IMR-90 (cell line): ENCODE results near the gene STARD3. TPM values are rescaled to one million over a fixed set of nuclear protein-coding genes. Genes with fewer than 3 reads are reported as not detected.

Experiments
- ATAC-seq: fragments of 200-7000 bp; cut with Tn5 transposase; 2 replicates; pipeline ENCODE4 v1.9.1; 2020; ENCODE audit warnings: low read depth, mild to moderate bottlenecking, moderate library complexity
- BruUV-seq: library from RNA; stranded (reverse); fragments of 400-500 nt; replicated peaks from 2 replicates; lab custom pipeline; 2021; lab: Mats Ljungman, UMichigan
- CTCF ChIA-PET: fragments of 300-600 bp; formaldehyde crosslinking; extraction: SDS; loops from one replicate; lab custom pipeline; 2021; ENCODE audit warnings: antibody characterized with exemption; lab: Yijun Ruan, JAX
- POLR2A ChIA-PET: fragments of 300-600 bp; sonication (Branson Sonifier 250); formaldehyde crosslinking; loops from one replicate; lab custom pipeline; 2022; ENCODE audit warnings: antibody characterized with exemption; ENCODE audit not compliant: unreplicated experiment; lab: Charles Lee
- DNase-seq: peaks from one replicate; pipeline ENCODE4 v3.0.0; 2013
- H2AFZ ChIP-seq: replicated peaks from 2 replicates; pipeline ENCODE3; 2013; ENCODE audit warnings: low read length, mild to moderate bottlenecking; ENCODE audit not compliant: poor library complexity
- H2AK5ac ChIP-seq: 2 replicates; pipeline ENCODE4 v1.6.1; 2013; ENCODE audit warnings: low read depth, low read length, inconsistent platforms
- H2AK9ac ChIP-seq: replicated peaks from 2 replicates; pipeline ENCODE3; 2013; ENCODE audit warnings: mild to moderate bottlenecking, low read depth, low read length, moderate library complexity; ENCODE audit not compliant: poor library complexity
- H2BK120ac ChIP-seq: 2 replicates; pipeline ENCODE4 v1.6.1; 2013; ENCODE audit warnings: low read depth, low read length, inconsistent platforms
- H2BK15ac ChIP-seq: 3 replicates; pipeline ENCODE4 v1.6.1; 2013; ENCODE audit warnings: low read depth, low read length, inconsistent platforms
- H2BK20ac ChIP-seq: 2 replicates; pipeline ENCODE4 v1.6.1; 2013; ENCODE audit warnings: low read depth, mild to moderate bottlenecking, inconsistent platforms, low read length, moderate library complexity
- H2BK5ac ChIP-seq: 2 replicates; pipeline ENCODE4 v1.6.1; 2013; ENCODE audit warnings: mild to moderate bottlenecking, low read depth, low read length, inconsistent platforms; ENCODE audit not compliant: poor library complexity, severe bottlenecking
- H3K14ac ChIP-seq: replicated peaks from 2 replicates; pipeline ENCODE4 v1.6.1; 2013; ENCODE audit warnings: low read depth, low read length, inconsistent platforms
- H3K18ac ChIP-seq: 2 replicates; pipeline ENCODE4 v1.6.1; 2013; ENCODE audit warnings: low read depth, low read length, control low read depth
- H3K23ac ChIP-seq: 2 replicates; pipeline ENCODE4 v1.6.1; 2013; ENCODE audit warnings: low read depth, low read length, inconsistent platforms
- H3K27ac ChIP-seq: 2 replicates; pipeline ENCODE4 v1.5.1; 2013; ENCODE audit warnings: mild to moderate bottlenecking, control low read depth, low read length; ENCODE audit not compliant: insufficient read depth
- H3K27me3 ChIP-seq: 2 replicates; pipeline ENCODE4 v1.6.1; 2013; ENCODE audit warnings: low read length; ENCODE audit not compliant: control insufficient read depth, insufficient read depth
- H3K36me3 ChIP-seq: 2 replicates; pipeline ENCODE4 v1.6.1; 2013; ENCODE audit warnings: low read length, mixed read lengths; ENCODE audit not compliant: control insufficient read depth, insufficient read depth
- H3K4ac ChIP-seq: 2 replicates; pipeline ENCODE4 v1.6.1; 2013; ENCODE audit warnings: low read depth, low read length, inconsistent platforms
- H3K4me1 ChIP-seq: 2 replicates; pipeline ENCODE4 v1.6.1; 2013; ENCODE audit warnings: low read length, mixed read lengths; ENCODE audit not compliant: control insufficient read depth, insufficient read depth
- H3K4me2 ChIP-seq: 2 replicates; pipeline ENCODE4 v1.6.1; 2013; ENCODE audit warnings: low read depth, mild to moderate bottlenecking, control low read depth, low read length, moderate library complexity
- H3K4me3 ChIP-seq: 2 replicates; pipeline ENCODE4 v1.5.1; 2013; ENCODE audit warnings: low read depth, mild to moderate bottlenecking, control low read depth, low read length, moderate library complexity; ENCODE audit not compliant: insufficient read depth
- H3K56ac ChIP-seq: 2 replicates; pipeline ENCODE4 v1.6.1; 2013; ENCODE audit warnings: low read length, inconsistent platforms; ENCODE audit not compliant: insufficient read depth; ENCODE audit errors: extremely low read depth
- H3K79me1 ChIP-seq, 2 experiments: 2 replicates each; pipeline ENCODE4 v1.6.1; 2013; ENCODE audit warnings: low read length in 2 of 2, inconsistent platforms in 1 of 2, low read depth in 1 of 2
- H3K9ac ChIP-seq: 2 replicates; pipeline ENCODE4 v1.6.1; 2013; ENCODE audit warnings: low read depth, low read length, control low read depth
- H3K9me1 ChIP-seq: 2 replicates; pipeline ENCODE4 v1.6.1; 2013; ENCODE audit warnings: low read length, inconsistent platforms; ENCODE audit not compliant: insufficient read depth
- H3K9me3 ChIP-seq: 2 replicates; pipeline ENCODE4 v1.6.1; 2013; ENCODE audit warnings: low read length; ENCODE audit not compliant: control insufficient read depth, insufficient read depth
- H4K20me1 ChIP-seq: 2 replicates; pipeline ENCODE4 v1.6.1; 2013; ENCODE audit warnings: low read length, inconsistent platforms; ENCODE audit not compliant: insufficient read depth
- H4K5ac ChIP-seq: 2 replicates; pipeline ENCODE4 v1.6.1; 2013; ENCODE audit warnings: mild to moderate bottlenecking, low read depth, low read length, control low read depth
- H4K8ac ChIP-seq, 2 experiments: 2 replicates each; pipeline ENCODE4 v1.6.1; 2013; ENCODE audit warnings: low read depth in 2 of 2, low read length in 2 of 2, control low read depth in 1 of 2, inconsistent platforms in 1 of 2
- H4K91ac ChIP-seq: 2 replicates; pipeline ENCODE4 v1.6.1; 2013; ENCODE audit warnings: low read depth, low read length, inconsistent platforms; ENCODE audit not compliant: insufficient read depth
- FOS ChIP-seq: fragments of 150-350 bp; IDR thresholded peaks from 2 replicates; pipeline ENCODE4 v1.6.1; 2016; ENCODE audit warnings: low read depth, low read length
- WGBS, 2 experiments: methylation state at CpG; one replicate each; pipeline versions ENCODE4 v1.1.5 to v1.1.7; 2013; ENCODE audit warnings: missing lambda C conversion rate in 2 of 2; ENCODE audit not compliant: insufficient read length in 1 of 2; ENCODE audit errors: extremely low coverage in 2 of 2; 5-methylcytosine and 5-hydroxymethylcytosine counted together
- dilution Hi-C: fragments of 300-500 bp; cut with HindIII; formaldehyde crosslinking; loops from one replicate; pipeline ENCODE4 v1.14.3; 2018; ENCODE audit warnings: low sequenced_read_pairs; ENCODE audit not compliant: unreplicated experiment
- in situ Hi-C: fragments of 300-500 bp; cut with MboI; formaldehyde crosslinking; loops from 3 replicates; pipeline ENCODE4 v1.14.3; 2019; ENCODE audit warnings: low sequenced_read_pairs, inconsistent platforms, mixed read lengths
- intact Hi-C: fragments of 100-400 bp; cut with micrococcal nuclease; formaldehyde crosslinking; loops from 2 replicates; pipeline ENCODE4 v1.10.0; 2022
- polyA plus RNA-seq, 3 experiments: library from polyadenylated mRNA; depleted of rRNA; stranded (reverse); fragments of >200 nt; gene quantifications; 2 replicates each; pipeline ENCODE4 v1.2.3, GENCODE V29; 2012; ENCODE audit warnings: low replicate concordance in 1 of 3
- total RNA-seq: library from RNA; depleted of rRNA; stranded (reverse); fragments of >200 nt; gene quantifications from 2 replicates; pipeline ENCODE4 v1.2.3, GENCODE V29; 2012

Gene STARD3
- total and polyA plus RNA-seq, 2 of the 4 experiments (the other 2 are of a cell fraction): 8.1 to 50.4 TPM

- ChIA-PET CTCF (no interaction called here), POLR2A (no interaction called here)
- Histone ChIP-seq H4K8ac (no peak overlapping the region), H3K4ac (no peak overlapping the region), H3K9ac (no peak overlapping the region), H2BK20ac (no peak overlapping the region), H4K91ac (no peak overlapping the region), H3K9me1 (peaks cover 10% of the 10 kb centered on the region), H3K56ac (no peak overlapping the region), H3K36me3 (peaks cover 4% of the 10 kb centered on the region; the same call in 1 of the 2 replicates), H3K4me2 (no peak overlapping the region; the same call in 1 of the 2 replicates), H3K79me1 (peaks cover 26 to 59% of the 10 kb centered on the region in 2 experiments), H2BK15ac (no peak overlapping the region), H2AK5ac (no peak overlapping the region), H3K9me3 (no peaks in the 10 kb centered on the region), H3K4me3 (no peak overlapping the region), H3K27ac (no peak overlapping the region), H3K27me3 (no peaks in the 10 kb centered on the region), H3K4me1 (peaks cover 3% of the 10 kb centered on the region; the same call in 1 of the 2 replicates), H3K18ac (no peak overlapping the region), H2AK9ac (peak overlapping the region; percentile 15), H3K14ac (no peak overlapping the region), H2BK120ac (no peak overlapping the region), H2AFZ (no peak overlapping the region), H4K20me1 (peaks cover 44% of the 10 kb centered on the region), H4K5ac (no peak overlapping the region; the same call in 1 of the 2 replicates), H3K23ac (no peak overlapping the region), H2BK5ac (no peak overlapping the region)
- WGBS, 2 experiments: 93% methylated on average over 3 of the region's 15 CpGs; no CpG with 5 or more reads in 1 of the 2 experiments
- intact Hi-C loops (no loop called here), dilution Hi-C loops (no loop called here), in situ Hi-C loops (no loop called here)
- no peak for TF ChIP-seq FOS
- peak; percentile 54 for ATAC-seq
- no TSS peak for BruUV-seq
- peak; percentile 76 for DNase-seq
These were observed 11.8 kb downstream of the STARD3 start for GRCh38 chr17:39648616-39649366.
